ENCODE measurements around the gene AMBP.

Gene AMBP

DNA sequence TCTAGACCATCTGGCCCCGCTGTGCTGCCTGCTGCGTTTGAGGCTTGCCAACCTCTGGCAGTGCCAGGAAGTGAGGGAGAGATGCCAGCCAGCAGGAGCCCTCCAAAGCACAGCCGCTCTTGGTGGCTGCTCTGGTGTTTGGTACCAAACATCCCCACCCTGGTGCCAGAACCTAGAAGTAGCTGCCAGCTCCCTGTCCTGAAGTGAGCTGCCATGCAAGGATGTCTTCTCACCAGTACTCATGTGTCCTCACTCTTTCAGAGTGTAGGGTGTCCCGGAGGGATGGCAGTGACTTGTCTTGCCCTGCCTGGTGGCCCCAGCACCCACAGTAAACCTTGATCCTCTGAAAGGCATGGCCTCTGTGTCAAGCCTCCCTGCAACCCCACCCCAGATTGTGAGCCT is 43.4 kb downstream of the AMBP start:
- no peak for TF ChIP-seq POLR2AphosphoS5 (IDR thresholded peaks at IDR 0.05; ENCODE audit: low read depth, low read length)
- TF ChIP-seq, protein P1, sequence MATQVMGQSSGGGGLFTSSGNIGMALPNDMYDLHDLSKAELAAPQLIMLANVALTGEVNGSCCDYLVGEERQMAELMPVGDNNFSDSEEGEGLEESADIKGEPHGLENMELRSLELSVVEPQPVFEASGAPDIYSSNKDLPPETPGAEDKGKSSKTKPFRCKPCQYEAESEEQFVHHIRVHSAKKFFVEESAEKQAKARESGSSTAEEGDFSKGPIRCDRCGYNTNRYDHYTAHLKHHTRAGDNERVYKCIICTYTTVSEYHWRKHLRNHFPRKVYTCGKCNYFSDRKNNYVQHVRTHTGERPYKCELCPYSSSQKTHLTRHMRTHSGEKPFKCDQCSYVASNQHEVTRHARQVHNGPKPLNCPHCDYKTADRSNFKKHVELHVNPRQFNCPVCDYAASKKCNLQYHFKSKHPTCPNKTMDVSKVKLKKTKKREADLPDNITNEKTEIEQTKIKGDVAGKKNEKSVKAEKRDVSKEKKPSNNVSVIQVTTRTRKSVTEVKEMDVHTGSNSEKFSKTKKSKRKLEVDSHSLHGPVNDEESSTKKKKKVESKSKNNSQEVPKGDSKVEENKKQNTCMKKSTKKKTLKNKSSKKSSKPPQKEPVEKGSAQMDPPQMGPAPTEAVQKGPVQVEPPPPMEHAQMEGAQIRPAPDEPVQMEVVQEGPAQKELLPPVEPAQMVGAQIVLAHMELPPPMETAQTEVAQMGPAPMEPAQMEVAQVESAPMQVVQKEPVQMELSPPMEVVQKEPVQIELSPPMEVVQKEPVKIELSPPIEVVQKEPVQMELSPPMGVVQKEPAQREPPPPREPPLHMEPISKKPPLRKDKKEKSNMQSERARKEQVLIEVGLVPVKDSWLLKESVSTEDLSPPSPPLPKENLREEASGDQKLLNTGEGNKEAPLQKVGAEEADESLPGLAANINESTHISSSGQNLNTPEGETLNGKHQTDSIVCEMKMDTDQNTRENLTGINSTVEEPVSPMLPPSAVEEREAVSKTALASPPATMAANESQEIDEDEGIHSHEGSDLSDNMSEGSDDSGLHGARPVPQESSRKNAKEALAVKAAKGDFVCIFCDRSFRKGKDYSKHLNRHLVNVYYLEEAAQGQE (IDR thresholded peaks at IDR 0.05; ENCODE audit: insufficient read depth in 1 of 2, low read depth in 2 of 2, low read length in 2 of 2), result no peak
- no peak for TF ChIP-seq FOXP2 (optimal IDR thresholded peaks at IDR 0.05; ENCODE audit: borderline replicate concordance, extremely low read depth, extremely low read length, insufficient read depth)

DNA sequence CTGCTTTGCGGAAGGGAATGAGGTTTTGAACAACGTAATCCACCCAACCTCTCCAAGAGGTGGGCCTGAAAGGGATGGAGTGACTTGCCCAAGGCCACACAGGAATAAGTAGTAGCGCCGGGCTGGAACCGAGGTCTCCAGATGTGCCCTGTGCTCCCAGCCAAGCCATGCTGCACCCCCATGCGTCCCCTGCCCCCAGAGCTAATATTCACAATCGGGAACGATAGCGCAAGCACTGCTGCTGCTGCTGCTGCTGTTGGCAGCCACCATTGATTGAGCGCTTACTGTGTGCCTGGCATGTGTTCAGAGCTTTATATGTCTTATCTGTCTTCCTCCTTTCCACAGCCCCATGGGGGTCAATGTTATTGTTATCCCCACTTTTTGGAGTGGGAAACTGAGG is 43.9 kb downstream of the AMBP start:
- TF ChIP-seq TAF1 (IDR thresholded peaks at IDR 0.05; ENCODE audit: borderline replicate concordance, insufficient read depth, low read length) (no peak), SIN3A (IDR thresholded peaks at IDR 0.05; ENCODE audit: borderline replicate concordance, insufficient read depth, low read length) (no peak), FOXP2 (optimal IDR thresholded peaks at IDR 0.05; ENCODE audit: borderline replicate concordance, extremely low read depth, extremely low read length, insufficient read depth) (no peak), POLR2AphosphoS5 (IDR thresholded peaks at IDR 0.05; ENCODE audit: low read depth, low read length) (no peak)
- TF ChIP-seq, protein P1 (IDR thresholded peaks at IDR 0.05; ENCODE audit: insufficient read depth in 1 of 2, low read depth in 2 of 2, low read length in 2 of 2), result no peak

DNA sequence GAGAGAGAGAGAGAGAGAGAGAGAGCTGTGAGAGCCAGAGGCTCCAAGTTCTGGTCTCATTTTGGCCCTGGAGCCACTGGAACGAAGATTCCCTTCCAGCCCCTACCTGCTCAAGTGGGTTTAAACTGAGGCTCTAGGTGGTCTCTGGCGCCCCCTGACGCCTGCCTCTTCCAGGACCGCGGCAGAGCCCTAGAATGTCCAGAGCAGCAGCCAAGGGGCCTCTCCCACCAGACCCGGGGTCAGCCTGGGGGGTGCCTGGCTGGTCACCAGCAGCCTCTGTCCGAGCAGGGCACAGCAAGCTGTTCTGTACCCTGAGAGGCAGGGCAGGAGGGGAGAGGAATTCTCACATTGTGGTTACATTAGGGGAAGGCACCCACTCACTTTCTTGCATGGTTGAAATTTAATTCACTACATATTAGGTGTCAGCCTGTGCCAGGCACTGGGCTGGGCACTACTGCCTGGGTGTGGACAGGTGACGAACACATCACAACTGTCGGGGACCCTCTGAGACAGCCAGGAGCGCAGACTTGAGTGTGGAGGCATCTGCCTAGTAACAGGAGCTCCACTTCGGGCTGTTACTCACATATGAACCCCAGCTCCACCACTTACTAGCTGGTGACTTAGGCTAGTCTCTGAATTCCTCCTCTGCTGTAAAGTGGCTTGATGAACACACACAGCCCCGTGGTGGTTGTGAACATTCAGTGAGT is 44.5 kb downstream of the AMBP start:
- TF ChIP-seq FOXP2 (optimal IDR thresholded peaks at IDR 0.05; ENCODE audit: borderline replicate concordance, extremely low read depth, extremely low read length, insufficient read depth) (no peak), POLR2AphosphoS5 (IDR thresholded peaks at IDR 0.05; ENCODE audit: low read depth, low read length) (no peak), SIN3A (IDR thresholded peaks at IDR 0.05; ENCODE audit: borderline replicate concordance, insufficient read depth, low read length) (no peak), TAF1 (IDR thresholded peaks at IDR 0.05; ENCODE audit: borderline replicate concordance, insufficient read depth, low read length) (no peak)
- TF ChIP-seq, protein P1 (IDR thresholded peaks at IDR 0.05; ENCODE audit: insufficient read depth in 1 of 2, low read depth in 2 of 2, low read length in 2 of 2), result no peak

DNA sequence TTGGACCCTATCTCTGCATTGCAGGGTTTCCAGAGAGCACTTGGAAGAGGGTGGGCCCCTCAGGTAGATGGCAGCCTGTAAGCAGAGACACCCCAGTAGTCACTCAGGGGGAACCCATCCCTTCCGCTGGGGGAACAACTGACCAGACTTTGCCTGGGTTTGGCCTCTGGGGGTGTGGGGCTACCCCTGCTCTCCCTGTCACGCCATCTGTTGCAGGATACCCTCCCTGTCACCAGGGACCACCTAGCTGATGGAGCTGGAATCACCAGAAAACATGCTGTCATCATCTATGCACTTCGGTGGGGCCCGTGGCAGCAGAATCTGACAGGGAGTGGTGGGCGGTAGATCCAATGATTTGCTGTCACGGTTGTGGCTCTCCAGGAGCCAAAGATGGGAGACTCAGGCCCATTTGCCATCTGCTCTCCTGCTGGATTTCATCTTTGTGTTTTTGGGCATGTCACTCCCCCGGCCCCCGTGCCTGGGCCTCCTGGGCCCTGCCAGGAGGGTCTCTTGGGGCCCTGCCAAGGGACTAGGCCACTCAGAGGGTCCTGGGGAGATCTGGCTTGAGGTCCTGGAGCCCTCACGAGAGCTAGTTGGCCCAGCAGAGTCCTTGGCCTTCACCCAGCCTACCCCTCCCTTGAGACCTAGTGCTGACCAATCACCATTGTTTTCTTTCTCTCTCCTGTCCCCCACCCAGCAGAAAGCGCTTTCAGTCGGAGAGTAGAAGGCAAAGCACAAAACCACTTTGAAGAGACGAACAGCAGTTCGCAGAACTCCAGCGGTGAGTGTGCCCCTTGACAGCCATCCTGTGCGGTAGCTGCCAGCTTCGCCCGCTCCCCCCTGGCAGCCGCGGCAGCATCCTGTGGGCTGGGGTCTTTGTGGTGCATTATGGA is 45.9 kb downstream of the AMBP start:
- TF ChIP-seq FOXP2 (optimal IDR thresholded peaks at IDR 0.05; ENCODE audit: borderline replicate concordance, extremely low read depth, extremely low read length, insufficient read depth) (no peak), SIN3A (IDR thresholded peaks at IDR 0.05; ENCODE audit: borderline replicate concordance, insufficient read depth, low read length) (no peak), POLR2AphosphoS5 (IDR thresholded peaks at IDR 0.05; ENCODE audit: low read depth, low read length) (no peak), TAF1 (IDR thresholded peaks at IDR 0.05; ENCODE audit: borderline replicate concordance, insufficient read depth, low read length) (no peak)
- TF ChIP-seq, protein P1 (IDR thresholded peaks at IDR 0.05; ENCODE audit: insufficient read depth in 1 of 2, low read depth in 2 of 2, low read length in 2 of 2), result no peak

Measured in PFSK-1 (cell line).